ENCODE data around the gene PIGA.

DNA sequence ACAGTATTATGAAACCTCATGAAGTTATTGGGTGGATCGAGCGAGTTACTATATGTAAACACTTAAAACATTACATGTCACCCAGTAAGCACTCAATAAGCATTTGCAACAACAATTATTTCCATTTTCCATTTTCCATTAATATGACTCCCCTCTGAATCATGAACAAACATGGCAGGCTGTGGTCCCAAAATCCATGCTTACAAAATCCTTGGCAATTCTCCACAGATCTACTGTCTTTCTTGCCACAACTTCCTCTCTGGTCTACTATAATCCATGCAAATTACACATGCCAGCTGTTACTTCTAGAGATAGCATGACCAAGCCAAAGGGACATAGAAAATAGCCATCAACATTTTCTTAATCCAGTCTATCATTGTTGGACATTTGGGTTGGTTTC, 41.9 kb downstream of the PIGA start:
- TF ChIP-seq, protein P1, sequence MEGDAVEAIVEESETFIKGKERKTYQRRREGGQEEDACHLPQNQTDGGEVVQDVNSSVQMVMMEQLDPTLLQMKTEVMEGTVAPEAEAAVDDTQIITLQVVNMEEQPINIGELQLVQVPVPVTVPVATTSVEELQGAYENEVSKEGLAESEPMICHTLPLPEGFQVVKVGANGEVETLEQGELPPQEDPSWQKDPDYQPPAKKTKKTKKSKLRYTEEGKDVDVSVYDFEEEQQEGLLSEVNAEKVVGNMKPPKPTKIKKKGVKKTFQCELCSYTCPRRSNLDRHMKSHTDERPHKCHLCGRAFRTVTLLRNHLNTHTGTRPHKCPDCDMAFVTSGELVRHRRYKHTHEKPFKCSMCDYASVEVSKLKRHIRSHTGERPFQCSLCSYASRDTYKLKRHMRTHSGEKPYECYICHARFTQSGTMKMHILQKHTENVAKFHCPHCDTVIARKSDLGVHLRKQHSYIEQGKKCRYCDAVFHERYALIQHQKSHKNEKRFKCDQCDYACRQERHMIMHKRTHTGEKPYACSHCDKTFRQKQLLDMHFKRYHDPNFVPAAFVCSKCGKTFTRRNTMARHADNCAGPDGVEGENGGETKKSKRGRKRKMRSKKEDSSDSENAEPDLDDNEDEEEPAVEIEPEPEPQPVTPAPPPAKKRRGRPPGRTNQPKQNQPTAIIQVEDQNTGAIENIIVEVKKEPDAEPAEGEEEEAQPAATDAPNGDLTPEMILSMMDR (IDR thresholded peaks at IDR 0.05), result no peak
- no peak for TF ChIP-seq POLR2A (IDR thresholded peaks at IDR 0.05; ENCODE audit: low read depth)
- TF ChIP-seq POLR2AphosphoS5 (IDR thresholded peaks at IDR 0.05), result no peak

Data from esophagus muscularis mucosa (tissue), 3 donors.